ENCODE measurements around the gene SCYL2. TPM values are rescaled to one million over a fixed set of nuclear protein-coding genes. Genes with fewer than 3 reads are reported as not detected.

Gene SCYL2
- total and polyA plus RNA-seq, 12 donors = 12.1 to 54.6 (median 41.7) TPM

- Histone ChIP-seq H3K27ac (no peak overlapping the region), H3K4me3 (no peak overlapping the region), H3K4me1 (replicated peaks in 1 of 2) (no peaks in the 10 kb centered on the region), H3K9me3 (replicated peaks in 1 of 3) (no peaks in the 10 kb centered on the region), H3K27me3 (no peaks in the 10 kb centered on the region), H3K36me3 (replicated peaks in 1 of 2) (no peaks in the 10 kb centered on the region)
- WGBS, 4 donors = 84 to 89% (median 86%) methylated on average over 5 of the region's 5 CpGs
- no peak for DNase-seq
- no peak for TF ChIP-seq POLR2A (IDR thresholded peaks at IDR 0.05)
- TF ChIP-seq, protein P1, sequence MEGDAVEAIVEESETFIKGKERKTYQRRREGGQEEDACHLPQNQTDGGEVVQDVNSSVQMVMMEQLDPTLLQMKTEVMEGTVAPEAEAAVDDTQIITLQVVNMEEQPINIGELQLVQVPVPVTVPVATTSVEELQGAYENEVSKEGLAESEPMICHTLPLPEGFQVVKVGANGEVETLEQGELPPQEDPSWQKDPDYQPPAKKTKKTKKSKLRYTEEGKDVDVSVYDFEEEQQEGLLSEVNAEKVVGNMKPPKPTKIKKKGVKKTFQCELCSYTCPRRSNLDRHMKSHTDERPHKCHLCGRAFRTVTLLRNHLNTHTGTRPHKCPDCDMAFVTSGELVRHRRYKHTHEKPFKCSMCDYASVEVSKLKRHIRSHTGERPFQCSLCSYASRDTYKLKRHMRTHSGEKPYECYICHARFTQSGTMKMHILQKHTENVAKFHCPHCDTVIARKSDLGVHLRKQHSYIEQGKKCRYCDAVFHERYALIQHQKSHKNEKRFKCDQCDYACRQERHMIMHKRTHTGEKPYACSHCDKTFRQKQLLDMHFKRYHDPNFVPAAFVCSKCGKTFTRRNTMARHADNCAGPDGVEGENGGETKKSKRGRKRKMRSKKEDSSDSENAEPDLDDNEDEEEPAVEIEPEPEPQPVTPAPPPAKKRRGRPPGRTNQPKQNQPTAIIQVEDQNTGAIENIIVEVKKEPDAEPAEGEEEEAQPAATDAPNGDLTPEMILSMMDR (IDR thresholded peaks at IDR 0.05) = no peak
- intact Hi-C loops (cut with DNase I) = no loop called here
Observed at GRCh38 chr12:100388382-100388781, 121.4 kb downstream of the SCYL2 start.

Small RNA genes lying within 50 kb of the gene (small RNA-seq; reads per million reads assigned to genes)
- 0 reads per million in 2 donors for gene RF00019

Other genes with a start within 250 kb of the SCYL2 start
- gene BLTP3B, start 124.3 kb upstream of the SCYL2 start, total RNA-seq = 10 to 100 TPM; 32.2 to 50.2 (median 36.6) TPM
- 10 to 100 TPM in 1 of 3 donors, 1 to 10 TPM in 2; 6.0 to 43.5 (median 6.5) TPM for gene BLTP3B, start 124.3 kb upstream of the SCYL2 start, polyA plus RNA-seq
- 10 to 100 TPM in 8 of 9 donors, 1 to 10 TPM in 1; 5.4 to 30.1 (median 24.0) TPM for gene ACTR6, start 66.4 kb upstream of the SCYL2 start, total RNA-seq
- gene ACTR6, start 66.4 kb upstream of the SCYL2 start, polyA plus RNA-seq = 10 to 100 TPM in 2 of 3 donors, 1 to 10 TPM in 1; 9.3 to 23.9 (median 11.3) TPM
- gene DEPDC4, start 98 bp upstream of the SCYL2 start, total RNA-seq = 1 to 10 TPM in 5 of 9 donors, under 1 TPM in 3, not detected in 1; 0.17 to 3.5 (median 1.8) TPM
- 1 to 10 TPM in 2 of 3 donors, under 1 TPM in 1; 0.67 to 1.7 (median 1.2) TPM for gene DEPDC4, start 98 bp upstream of the SCYL2 start, polyA plus RNA-seq
- under 1 TPM in 7 of 9 donors, not detected in 2; 0.11 to 0.85 (median 0.51) TPM for gene SLC17A8, start 89.9 kb downstream of the SCYL2 start, total RNA-seq
- under 1 TPM in 1 of 3 donors, not detected in 2; 0.09 TPM for gene SLC17A8, start 89.9 kb downstream of the SCYL2 start, polyA plus RNA-seq
- gene NR1H4, start 206.7 kb downstream of the SCYL2 start, total RNA-seq = 10 to 100 TPM; 29.0 to 66.9 (median 46.7) TPM
- 10 to 100 TPM; 17.2 to 59.9 (median 25.8) TPM for gene NR1H4, start 206.7 kb downstream of the SCYL2 start, polyA plus RNA-seq

Measured in adrenal gland (tissue), 12 donors.